Upper lobe of right lung (tissue), 1 donor: ENCODE measurements around the gene CPNE9. TPM values are rescaled to one million over a fixed set of nuclear protein-coding genes. Genes with fewer than 3 reads are reported as not detected.

Source experiments
- ATAC-seq: fragments of 200-7000 bp; cut with Tn5 transposase; one replicate; pipeline ENCODE4 v1.9.1; 2020; ENCODE audit warnings: mild to moderate bottlenecking, moderate library complexity
- DNase-seq: peaks from one replicate; pipeline ENCODE4 v3.0.0-alpha.2; 2020
- H3K27ac ChIP-seq: fragments of 200-600 bp; one replicate; pipeline ENCODE4 v1.8.0; 2022
- H3K27me3 ChIP-seq: fragments of 200-600 bp; one replicate; pipeline ENCODE4 v1.8.0; 2022; ENCODE audit warnings: mild to moderate bottlenecking
- H3K36me3 ChIP-seq: fragments of 200-600 bp; one replicate; pipeline ENCODE4 v1.8.0; 2022
- H3K4me1 ChIP-seq: fragments of 200-600 bp; one replicate; pipeline ENCODE4 v1.8.0; 2022
- H3K4me3 ChIP-seq: fragments of 200-600 bp; one replicate; pipeline ENCODE4 v1.8.0; 2022; ENCODE audit warnings: mild to moderate bottlenecking
- H3K9me3 ChIP-seq: fragments of 200-600 bp; one replicate; pipeline ENCODE4 v1.8.0; 2022
- CTCF ChIP-seq: fragments of 200-600 bp; IDR thresholded peaks from one replicate; pipeline ENCODE4 v1.8.0; 2022; ENCODE audit warnings: antibody characterized with exemption
- intact Hi-C: fragments of 100-400 bp; cut with DNase I; formaldehyde crosslinking; loops from one replicate; pipeline ENCODE4 v1.11.0; 2022
- total RNA-seq: library from RNA; stranded (reverse); fragmentation: NEBNext Ultra II Directional; extraction: Animal tissue kit (Norgen Biotek cat#: 25700); gene quantifications from one replicate; pipeline ENCODE4 v1.2.1, GENCODE V29; 2021
- donor health status: DM: no; HTN: yes; CAD: no; lungs with severe emphysema.

The CPNE9 gene
- total RNA-seq, 1 donor from 2014 or later, result 0.90 TPM

- Histone ChIP-seq H3K4me1 (peaks cover 18% of the 10 kb centered on the region), H3K36me3 (peaks cover 69% of the 10 kb centered on the region), H3K4me3 (no peak overlapping the region), H3K27ac (no peak overlapping the region), H3K27me3 (no peaks in the 10 kb centered on the region), H3K9me3 (no peaks in the 10 kb centered on the region)
- intact Hi-C loops, result no loop called here
- ATAC-seq (no peak), DNase-seq (no peak)
- no peak for TF ChIP-seq CTCF
These were observed 44.4 kb downstream of the CPNE9 start for GRCh38 chr3:9748031-9748430.

DNA sequence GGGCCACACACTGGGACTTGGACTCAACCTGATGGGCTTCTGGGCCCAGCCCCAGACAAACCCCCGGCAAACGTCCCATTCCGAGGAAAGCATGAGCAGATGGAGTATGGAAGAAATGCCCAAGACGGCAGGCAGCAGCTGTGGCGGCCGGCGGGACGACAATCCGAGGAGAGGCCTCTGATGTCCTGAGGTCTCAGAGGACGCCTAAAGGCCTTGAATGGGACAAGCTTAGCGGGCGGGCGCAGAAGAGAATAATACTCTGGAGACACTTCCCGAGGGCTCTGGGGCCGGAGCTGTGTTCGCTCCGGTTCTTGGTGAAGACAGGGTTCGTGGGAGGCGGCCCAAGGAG is 45.6 kb downstream of the CPNE9 start:
- Histone ChIP-seq H3K4me3 (peak overlapping the region; percentile 91), H3K27me3 (no peaks in the 10 kb centered on the region), H3K9me3 (no peaks in the 10 kb centered on the region), H3K27ac (peak overlapping the region; percentile 81), H3K36me3 (peaks cover 61% of the 10 kb centered on the region), H3K4me1 (peaks cover 19% of the 10 kb centered on the region)
- ATAC-seq (no peak), DNase-seq (no peak)
- intact Hi-C loops, result no loop called here
- no peak for TF ChIP-seq CTCF

DNA sequence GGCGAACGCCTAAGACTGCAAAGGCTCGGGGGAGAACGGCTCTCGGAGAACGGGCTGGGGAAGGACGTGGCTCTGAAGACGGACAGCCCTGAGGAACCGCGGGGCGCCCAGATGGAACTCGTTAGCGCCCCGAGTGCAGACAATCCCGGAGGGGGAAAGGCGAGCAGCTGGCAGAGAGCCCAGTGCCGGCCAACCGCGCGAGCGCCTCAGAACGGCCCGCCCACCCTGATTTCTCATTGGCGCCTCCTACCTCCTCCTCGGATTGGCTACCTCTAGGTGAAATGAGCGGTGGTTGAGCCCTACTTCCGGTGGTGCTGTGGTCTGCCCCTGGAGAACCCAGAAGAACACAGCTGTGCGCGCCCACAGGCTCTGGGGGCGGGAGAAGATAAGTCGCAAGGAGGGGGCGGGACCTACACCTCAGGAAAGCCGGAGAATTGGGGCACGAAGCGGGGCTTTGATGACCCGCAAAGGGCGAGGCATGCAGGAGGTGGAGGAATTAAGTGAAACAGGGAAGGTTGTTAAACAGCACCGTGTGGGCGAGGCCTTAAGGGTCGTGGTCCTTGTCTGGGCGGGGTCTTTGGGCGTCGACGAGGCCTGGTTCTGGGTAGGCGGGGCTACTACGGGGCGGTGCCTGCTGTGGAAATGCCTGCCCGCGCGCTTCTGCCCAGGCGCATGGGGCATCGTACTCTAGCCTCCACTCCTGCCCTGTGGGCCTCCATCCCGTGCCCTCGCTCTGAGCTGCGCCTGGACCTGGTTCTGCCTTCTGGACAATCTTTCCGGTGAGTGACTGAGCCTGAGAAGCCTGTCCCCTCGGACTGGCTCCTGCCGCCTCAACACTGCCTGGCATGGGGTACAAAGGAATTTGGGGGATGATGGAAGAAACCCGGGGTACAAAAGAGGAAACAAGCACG is 46.3 kb downstream of the CPNE9 start, which contains the start of gene OGG1:
OGG1 (plus strand) TSS at position 308 of the 911 bp plus-strand sequence; CDS start at position 643, 335 bp downstream.
- H3K36me3 ChIP-seq, result peaks cover 61% of the 10 kb centered on the region
- H3K4me1 ChIP-seq, result peaks cover 26% of the 10 kb centered on the region
- no peaks in the 10 kb centered on the region for H3K9me3 ChIP-seq
- H3K27ac ChIP-seq, result peak within 1 kb of the TSS; percentile 81
- intact Hi-C loops, result no loop called here
- peak within 1 kb of the TSS; percentile 91 for H3K4me3 ChIP-seq
- TF ChIP-seq CTCF, result no peak
- ATAC-seq, result peak; percentile 98
- DNase-seq, result peak; percentile 98
- no peaks in the 10 kb centered on the region for H3K27me3 ChIP-seq

DNA sequence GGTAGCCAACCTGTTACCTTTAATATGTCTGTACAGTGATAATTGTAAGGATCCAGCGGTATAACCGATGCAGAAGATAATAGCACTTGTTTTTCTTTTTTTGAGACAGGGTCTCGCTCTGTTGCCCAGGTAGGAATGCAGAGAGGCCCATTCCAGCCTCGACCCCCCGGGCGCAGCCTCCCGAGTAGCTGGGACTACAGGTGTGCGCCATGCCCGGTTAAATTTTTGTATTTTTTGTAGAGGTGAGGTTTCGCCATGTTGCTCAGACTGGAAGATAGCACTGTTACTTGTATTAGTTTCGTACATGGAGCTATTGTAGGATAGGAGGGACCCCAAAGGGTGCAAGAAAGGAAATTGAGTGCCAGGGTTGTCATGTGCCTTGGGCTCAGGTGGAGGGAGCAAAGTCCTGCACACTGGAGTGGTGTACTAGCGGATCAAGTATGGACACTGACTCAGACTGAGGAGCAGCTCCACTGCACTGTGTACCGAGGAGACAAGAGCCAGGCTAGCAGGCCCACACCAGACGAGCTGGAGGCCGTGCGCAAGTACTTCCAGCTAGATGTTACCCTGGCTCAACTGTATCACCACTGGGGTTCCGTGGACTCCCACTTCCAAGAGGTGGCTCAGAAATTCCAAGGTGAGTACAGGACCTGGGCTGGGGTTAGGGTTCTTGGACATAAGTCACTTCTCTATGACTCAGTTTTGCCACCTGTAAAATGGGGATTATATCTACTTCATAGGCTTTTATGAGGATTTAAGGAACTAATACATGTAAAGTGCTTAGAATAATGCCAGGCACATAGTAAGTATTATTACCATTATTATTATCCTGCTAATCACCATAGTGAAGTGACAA is 47.2 kb downstream of the CPNE9 start:
- peak overlapping the region; percentile 81 for H3K27ac ChIP-seq

More for the DNA sequence above, 47.2 kb downstream of the CPNE9 start:
- Histone ChIP-seq H3K4me1 (peaks cover 26% of the 10 kb centered on the region), H3K9me3 (no peaks in the 10 kb centered on the region), H3K36me3 (peaks cover 55% of the 10 kb centered on the region), H3K4me3 (peak overlapping the region; percentile 91), H3K27me3 (no peaks in the 10 kb centered on the region)
- ATAC-seq (no peak), DNase-seq (no peak)
- intact Hi-C loops, result no loop called here
- no peak for TF ChIP-seq CTCF
